ENCODE measurements around the gene GSTM1. TPM values are rescaled to one million over a fixed set of nuclear protein-coding genes. Genes with fewer than 3 reads are reported as not detected.

The GSTM1 gene
- total RNA-seq, 1 donor from 2014 or later: 47.8 TPM

DNA sequence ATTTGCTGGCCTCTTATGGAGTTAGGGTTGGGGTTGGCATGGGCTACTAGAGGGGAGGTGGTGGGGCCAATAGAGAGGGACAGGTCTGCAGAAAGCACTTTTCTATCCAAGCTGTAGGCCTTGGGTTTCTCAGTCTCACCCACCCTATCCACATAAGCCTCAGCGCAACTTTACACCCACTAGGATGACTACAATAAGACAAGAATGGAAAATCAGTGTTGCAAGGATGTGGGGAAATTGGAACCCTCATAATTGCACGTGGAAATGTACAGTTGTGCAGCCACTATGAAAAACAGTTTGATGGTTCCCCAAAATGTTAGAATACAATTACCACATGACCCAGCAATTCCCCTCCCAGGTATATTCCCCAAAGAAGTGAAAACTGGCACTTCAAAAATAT, 45.8 kb upstream of the GSTM1 start:
- Mint-ChIP-seq H3K27ac (ENCODE audit: unreplicated experiment) (no peak overlapping the region), H3K9me3 (no peaks in the 10 kb centered on the region), H3K4me1 (peaks cover 15% of the 10 kb centered on the region), H3K27me3 (ENCODE audit: low read depth) (no peaks in the 10 kb centered on the region), H3K36me3 (ENCODE audit: low read depth) (peaks cover 5% of the 10 kb centered on the region), H3K4me3 (no peak overlapping the region)
- TF ChIP-seq, protein P1, sequence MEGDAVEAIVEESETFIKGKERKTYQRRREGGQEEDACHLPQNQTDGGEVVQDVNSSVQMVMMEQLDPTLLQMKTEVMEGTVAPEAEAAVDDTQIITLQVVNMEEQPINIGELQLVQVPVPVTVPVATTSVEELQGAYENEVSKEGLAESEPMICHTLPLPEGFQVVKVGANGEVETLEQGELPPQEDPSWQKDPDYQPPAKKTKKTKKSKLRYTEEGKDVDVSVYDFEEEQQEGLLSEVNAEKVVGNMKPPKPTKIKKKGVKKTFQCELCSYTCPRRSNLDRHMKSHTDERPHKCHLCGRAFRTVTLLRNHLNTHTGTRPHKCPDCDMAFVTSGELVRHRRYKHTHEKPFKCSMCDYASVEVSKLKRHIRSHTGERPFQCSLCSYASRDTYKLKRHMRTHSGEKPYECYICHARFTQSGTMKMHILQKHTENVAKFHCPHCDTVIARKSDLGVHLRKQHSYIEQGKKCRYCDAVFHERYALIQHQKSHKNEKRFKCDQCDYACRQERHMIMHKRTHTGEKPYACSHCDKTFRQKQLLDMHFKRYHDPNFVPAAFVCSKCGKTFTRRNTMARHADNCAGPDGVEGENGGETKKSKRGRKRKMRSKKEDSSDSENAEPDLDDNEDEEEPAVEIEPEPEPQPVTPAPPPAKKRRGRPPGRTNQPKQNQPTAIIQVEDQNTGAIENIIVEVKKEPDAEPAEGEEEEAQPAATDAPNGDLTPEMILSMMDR (conservative IDR thresholded peaks at IDR 0.05): no peak
- no peak for DNase-seq (ENCODE audit: low read depth, low spot score)

DNA sequence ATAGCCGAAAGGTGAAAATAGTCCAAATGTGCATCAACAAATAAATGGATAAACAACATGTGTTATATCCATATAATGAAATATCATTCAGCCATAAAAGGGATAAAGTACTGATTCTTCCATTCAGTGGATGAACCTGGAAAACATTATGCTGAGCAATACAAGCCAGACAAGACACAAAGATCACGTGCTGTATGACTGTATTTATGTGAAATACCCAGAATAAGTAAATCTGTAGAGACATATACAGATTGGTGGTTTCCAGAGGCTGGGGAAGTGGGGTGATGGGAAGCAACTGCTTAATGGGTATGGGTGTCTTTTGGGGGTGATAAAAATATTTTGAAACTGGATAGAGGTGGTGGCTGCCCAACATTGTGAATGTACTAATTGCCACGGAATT, 45.0 kb upstream of the GSTM1 start:
- no peaks in the 10 kb centered on the region for H3K9me3 Mint-ChIP-seq
- H3K4me3 Mint-ChIP-seq: no peak overlapping the region
- peaks cover 5% of the 10 kb centered on the region for H3K36me3 Mint-ChIP-seq (ENCODE audit: low read depth)
- TF ChIP-seq, protein P1 (conservative IDR thresholded peaks at IDR 0.05): no peak
- peaks cover 15% of the 10 kb centered on the region for H3K4me1 Mint-ChIP-seq
- H3K27ac Mint-ChIP-seq (ENCODE audit: unreplicated experiment): no peak overlapping the region
- DNase-seq (ENCODE audit: low read depth, low spot score): no peak
- H3K27me3 Mint-ChIP-seq (ENCODE audit: low read depth): no peaks in the 10 kb centered on the region

DNA sequence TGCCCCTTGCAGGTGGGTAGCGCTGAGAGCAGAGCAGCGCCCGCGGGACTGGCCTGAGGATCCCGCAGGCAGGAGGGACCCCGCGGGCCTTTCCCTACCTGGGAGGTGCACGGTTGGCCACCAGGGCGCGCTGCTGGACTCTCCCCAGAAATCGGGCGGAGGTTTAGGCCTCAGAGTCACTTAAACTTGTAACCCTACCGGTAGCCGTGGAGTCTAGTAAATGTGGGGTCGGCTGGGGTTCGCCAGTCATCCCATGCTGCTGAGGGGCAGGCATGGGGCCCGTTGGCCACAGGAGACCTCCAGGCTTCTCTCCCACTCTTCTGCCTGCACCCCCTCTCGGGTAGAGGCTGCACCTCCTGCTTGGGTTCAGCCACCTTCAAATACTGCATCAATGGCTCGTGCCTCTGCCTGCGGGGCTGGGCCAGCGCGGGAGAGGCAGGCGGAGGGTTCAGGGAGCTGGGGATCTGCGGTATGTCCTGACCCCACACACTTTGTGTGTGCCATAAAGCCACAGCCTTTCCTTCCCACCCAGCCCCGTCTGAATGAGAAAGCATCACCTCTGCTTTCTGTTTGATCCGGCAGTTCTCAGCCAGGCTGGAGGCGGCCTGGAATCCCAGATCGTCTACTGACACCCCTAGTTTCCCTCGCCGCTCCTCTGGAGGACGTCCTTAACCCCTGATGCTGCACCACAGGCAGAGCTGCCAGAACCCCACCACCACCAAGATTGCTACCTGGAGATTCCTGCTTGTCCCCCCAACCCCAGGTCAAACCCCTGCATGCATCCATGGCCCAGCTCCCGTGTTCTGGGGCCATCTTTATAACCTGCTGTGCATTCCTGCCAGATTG, 44.0 kb upstream of the GSTM1 start:
- Mint-ChIP-seq H3K4me3 (no peak overlapping the region), H3K36me3 (ENCODE audit: low read depth) (peaks cover 7% of the 10 kb centered on the region), H3K4me1 (peaks cover 15% of the 10 kb centered on the region), H3K27me3 (ENCODE audit: low read depth) (no peaks in the 10 kb centered on the region), H3K9me3 (no peaks in the 10 kb centered on the region), H3K27ac (ENCODE audit: unreplicated experiment) (no peak overlapping the region)
- DNase-seq (ENCODE audit: low read depth, low spot score): peak; percentile 91
- TF ChIP-seq, protein P1 (conservative IDR thresholded peaks at IDR 0.05): peak; percentile 87

DNA sequence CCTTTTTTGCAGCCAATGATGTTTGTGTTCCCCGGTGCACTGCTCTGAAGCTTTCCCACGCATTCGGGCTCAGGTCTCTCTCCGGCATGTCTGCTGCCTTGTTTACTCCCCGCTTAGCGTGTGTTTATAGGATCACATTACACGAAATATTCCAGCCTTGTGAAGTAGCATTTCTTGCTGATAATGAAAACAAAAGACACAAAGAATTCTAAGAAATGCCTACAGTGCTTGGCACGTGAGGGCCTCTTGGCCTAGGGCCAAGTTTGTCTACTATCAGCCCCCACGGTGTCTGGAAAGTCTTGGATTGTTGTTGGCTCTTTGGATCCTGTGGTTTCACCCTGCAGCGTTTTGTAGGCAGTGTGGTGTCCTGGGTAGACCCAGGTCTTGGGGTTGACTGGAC, 42.9 kb upstream of the GSTM1 start:
- DNase-seq (ENCODE audit: low read depth, low spot score): no peak
- Mint-ChIP-seq H3K4me1 (peaks cover 25% of the 10 kb centered on the region), H3K27me3 (ENCODE audit: low read depth) (no peaks in the 10 kb centered on the region), H3K9me3 (peaks cover 5% of the 10 kb centered on the region), H3K4me3 (no peak overlapping the region), H3K27ac (ENCODE audit: unreplicated experiment) (no peak overlapping the region), H3K36me3 (ENCODE audit: low read depth) (peaks cover 7% of the 10 kb centered on the region)
- TF ChIP-seq, protein P1 (conservative IDR thresholded peaks at IDR 0.05): no peak

DNA sequence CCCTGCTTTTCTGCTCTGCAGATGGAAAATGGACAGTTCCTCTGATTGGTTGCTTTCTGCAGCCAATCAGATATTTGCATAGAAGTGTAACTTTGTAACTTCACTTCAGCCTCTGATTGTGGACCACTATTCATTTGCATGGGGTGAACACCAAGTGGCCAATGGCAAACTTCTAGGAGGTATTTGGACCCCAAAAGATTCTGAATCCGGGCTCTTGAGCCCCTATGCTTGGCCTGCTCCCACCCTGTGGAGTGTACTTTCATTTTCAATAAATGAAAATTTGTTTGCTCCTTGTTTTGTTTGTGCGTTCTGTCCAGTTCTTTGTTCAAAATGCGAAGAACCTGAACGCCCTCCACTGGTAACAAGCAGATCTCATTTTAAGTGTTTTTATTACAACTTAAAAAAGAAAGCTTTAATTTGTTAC, 38.1 kb upstream of the GSTM1 start:
- H3K4me1 Mint-ChIP-seq: peaks cover 17% of the 10 kb centered on the region
- H3K27me3 Mint-ChIP-seq (ENCODE audit: low read depth): peaks cover 32% of the 10 kb centered on the region
- H3K36me3 Mint-ChIP-seq (ENCODE audit: low read depth): peaks cover 7% of the 10 kb centered on the region
- no peak overlapping the region for H3K27ac Mint-ChIP-seq (ENCODE audit: unreplicated experiment)
- TF ChIP-seq, protein P1 (conservative IDR thresholded peaks at IDR 0.05): peak; percentile 34
- peaks cover 5% of the 10 kb centered on the region for H3K9me3 Mint-ChIP-seq
- no peak for DNase-seq (ENCODE audit: low read depth, low spot score)
- H3K4me3 Mint-ChIP-seq: no peak overlapping the region
